ENCODE measurements around the gene R3HDM1.

- TF ChIP-seq CTCF (IDR thresholded peaks at IDR 0.05) (no peak), POLR2A (IDR thresholded peaks at IDR 0.05) (no peak)
These were observed 157.7 kb downstream of the R3HDM1 start for GRCh38 chr2:135688978-135689377.

All from thyroid gland (tissue), 4 donors.